GM19455 (cell line): ENCODE data around the gene FSD2.
"Not testable (repeated sequence)": the region's sequence is repeated elsewhere in the genome, so short reads cannot be mapped to it uniquely, and the experiment has no call there.

Source experiments
- ATAC-seq: cut with Tn5 transposase; IDR thresholded peaks from one replicate; pipeline ENCODE4 v1.9.1; 2021; ENCODE audit not compliant: unreplicated experiment

Gene FSD2

GRCh38 chr15:82831894-82832600 is 26.2 kb upstream of the FSD2 start:
- ATAC-seq, result no peak

GRCh38 chr15:82830427-82831173 is 24.7 kb upstream of the FSD2 start:
- ATAC-seq, result no peak

- ATAC-seq, result no peak
These were observed 23.4 kb upstream of the FSD2 start for GRCh38 chr15:82829234-82829633.

- no peak for ATAC-seq
These were observed 22.2 kb upstream of the FSD2 start for GRCh38 chr15:82828075-82828474.

GRCh38 chr15:82823049-82823448 is 17.2 kb upstream of the FSD2 start:
- no peak for ATAC-seq

GRCh38 chr15:82821851-82822250 is 16.0 kb upstream of the FSD2 start:
- not testable (repeated sequence) for ATAC-seq

- not testable (repeated sequence) for ATAC-seq
These were observed 15.5 kb upstream of the FSD2 start for GRCh38 chr15:82821396-82821795.

GRCh38 chr15:82820128-82820527 is 14.3 kb upstream of the FSD2 start:
- no peak for ATAC-seq

- ATAC-seq, result no peak
These were observed 7.1 kb upstream of the FSD2 start for GRCh38 chr15:82812994-82813393.

GRCh38 chr15:82810890-82811426 is 5.1 kb upstream of the FSD2 start:
- no peak for ATAC-seq

GRCh38 chr15:82810061-82810889 is 4.4 kb upstream of the FSD2 start:
- ATAC-seq, result peak; percentile 29

- ATAC-seq, result peak; percentile 89
These were observed 3.6 kb upstream of the FSD2 start, which contains the start of gene WHAMM for GRCh38 chr15:82809308-82810060. WHAMM (plus strand) TSS chr15:82809628; CDS start chr15:82809727, 99 bp downstream.

- ATAC-seq, result no peak
These were observed 2.8 kb upstream of the FSD2 start for GRCh38 chr15:82808634-82809041.

- ATAC-seq, result no peak
These were observed 2.2 kb upstream of the FSD2 start for GRCh38 chr15:82807920-82808633.

- no peak for ATAC-seq
These were observed 1.3 kb downstream of the FSD2 start for GRCh38 chr15:82804575-82804949.

- no peak for ATAC-seq
These were observed 1.9 kb downstream of the FSD2 start for GRCh38 chr15:82803793-82804574.

- no peak for ATAC-seq
These were observed 3.4 kb downstream of the FSD2 start for GRCh38 chr15:82802497-82802896.

- no peak for ATAC-seq
These were observed 6.6 kb downstream of the FSD2 start for GRCh38 chr15:82799183-82799841.
